ENCODE measurements around the gene AKR1A1.
A peak's percentile ranks its signal among the peaks of the same experiment; 100 is the strongest.

Gene AKR1A1

DNA sequence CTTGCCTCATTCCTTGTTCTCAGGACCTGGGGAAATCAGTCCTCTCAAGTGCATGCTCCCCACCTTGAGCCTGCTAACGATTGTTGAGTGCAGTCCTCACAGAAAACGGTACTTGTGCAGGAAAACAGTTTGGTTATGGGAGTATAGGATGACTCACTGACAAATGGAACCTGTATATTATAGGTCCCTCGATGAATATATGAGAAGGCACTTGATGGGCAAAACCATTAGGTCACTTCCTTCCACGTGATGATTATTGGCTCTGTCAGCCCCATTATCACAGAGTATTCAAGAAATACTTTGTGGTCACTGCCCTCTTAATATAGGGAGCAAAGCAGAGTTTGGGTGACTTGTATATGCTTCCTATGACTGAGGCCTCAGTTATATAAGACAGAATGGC lies 67.0 kb downstream of the AKR1A1 start:
- peak; percentile 10 for DNase-seq (ENCODE audit: low spot score)

GRCh38 chr1:45619149-45619921 lies 68.7 kb downstream of the AKR1A1 start:
- peak; percentile 21 for DNase-seq (ENCODE audit: low spot score)
